ENCODE results near the gene C6orf62. TPM values are rescaled to one million over a fixed set of nuclear protein-coding genes. Genes with fewer than 3 reads are reported as not detected.

Gene C6orf62
- total RNA-seq, 2 experiments from 2014 or later: 42.3 to 77.4 TPM

GRCh38 chr6:24709014-24709711 is 9.8 kb downstream of the C6orf62 start:
- Histone ChIP-seq H3K9me2 (ENCODE audit: insufficient read depth, low read length) (no peaks in the 10 kb centered on the region), H3K4me1 (ENCODE audit: insufficient read depth, low read length, poor library complexity, severe bottlenecking) (no peaks in the 10 kb centered on the region), H3K27ac (ENCODE audit: low read depth, low read length, poor library complexity, severe bottlenecking) (no peak overlapping the region), H3K79me2 (ENCODE audit: insufficient read depth, low read depth, low read length) (peaks cover 39% of the 10 kb centered on the region; the same call in 1 of the 2 replicates), H3K36me3 (ENCODE audit: insufficient read depth, low read length) (peaks cover 100% of the 10 kb centered on the region), H3K9me3 (ENCODE audit: low read length) (no peaks in the 10 kb centered on the region), H3K4me2 (ENCODE audit: low read length) (no peak overlapping the region), H2AFZ (ENCODE audit: low read length) (no peak overlapping the region), H3K4me3 (ENCODE audit: low read depth, low read length, poor library complexity, severe bottlenecking) (no peak overlapping the region), H4K20me1 (ENCODE audit: insufficient read depth, low read length) (peaks cover 19% of the 10 kb centered on the region; the same call in 1 of the 2 replicates)
- ChIA-PET POLR2A (interaction anchor here (0.5 to 1.8 kb wide), 4 partner anchors 10 to 232 kb away, joined by 3 to 6 read pairs (median 3); partner anchors contain the start of genes C6orf62 and GMNN), CTCF (ENCODE audit: unreplicated experiment) (no interaction called here)
- intact Hi-C loops (cut with micrococcal nuclease; ENCODE audit: unreplicated experiment): no loop called here
- no peak for DNase-seq (ENCODE audit: low spot score)
- no TSS peak for BruUV-seq (replicated peaks)
- no peak for TF ChIP-seq EZH2phosphoT487 (IDR thresholded peaks at IDR 0.05; ENCODE audit: borderline replicate concordance, low read depth, low read length)
- TF ChIP-seq, protein P1, sequence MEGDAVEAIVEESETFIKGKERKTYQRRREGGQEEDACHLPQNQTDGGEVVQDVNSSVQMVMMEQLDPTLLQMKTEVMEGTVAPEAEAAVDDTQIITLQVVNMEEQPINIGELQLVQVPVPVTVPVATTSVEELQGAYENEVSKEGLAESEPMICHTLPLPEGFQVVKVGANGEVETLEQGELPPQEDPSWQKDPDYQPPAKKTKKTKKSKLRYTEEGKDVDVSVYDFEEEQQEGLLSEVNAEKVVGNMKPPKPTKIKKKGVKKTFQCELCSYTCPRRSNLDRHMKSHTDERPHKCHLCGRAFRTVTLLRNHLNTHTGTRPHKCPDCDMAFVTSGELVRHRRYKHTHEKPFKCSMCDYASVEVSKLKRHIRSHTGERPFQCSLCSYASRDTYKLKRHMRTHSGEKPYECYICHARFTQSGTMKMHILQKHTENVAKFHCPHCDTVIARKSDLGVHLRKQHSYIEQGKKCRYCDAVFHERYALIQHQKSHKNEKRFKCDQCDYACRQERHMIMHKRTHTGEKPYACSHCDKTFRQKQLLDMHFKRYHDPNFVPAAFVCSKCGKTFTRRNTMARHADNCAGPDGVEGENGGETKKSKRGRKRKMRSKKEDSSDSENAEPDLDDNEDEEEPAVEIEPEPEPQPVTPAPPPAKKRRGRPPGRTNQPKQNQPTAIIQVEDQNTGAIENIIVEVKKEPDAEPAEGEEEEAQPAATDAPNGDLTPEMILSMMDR (conservative IDR thresholded peaks at IDR 0.05; ENCODE audit: low read length): no peak

- CTCF ChIA-PET (ENCODE audit: unreplicated experiment): no interaction called here
- Histone ChIP-seq H2AFZ (ENCODE audit: low read length) (no peak overlapping the region), H4K20me1 (ENCODE audit: insufficient read depth, low read length) (peaks cover 19% of the 10 kb centered on the region; the same call in 1 of the 2 replicates), H3K79me2 (ENCODE audit: insufficient read depth, low read depth, low read length) (peaks cover 33% of the 10 kb centered on the region; the same call in 1 of the 2 replicates), H3K27ac (ENCODE audit: low read depth, low read length, poor library complexity, severe bottlenecking) (no peak overlapping the region), H3K9me3 (ENCODE audit: low read length) (no peaks in the 10 kb centered on the region), H3K4me1 (ENCODE audit: insufficient read depth, low read length, poor library complexity, severe bottlenecking) (no peaks in the 10 kb centered on the region), H3K36me3 (ENCODE audit: insufficient read depth, low read length) (peaks cover 100% of the 10 kb centered on the region), H3K4me3 (ENCODE audit: low read depth, low read length, poor library complexity, severe bottlenecking) (no peak overlapping the region), H3K4me2 (ENCODE audit: low read length) (no peak overlapping the region), H3K9me2 (ENCODE audit: insufficient read depth, low read length) (no peaks in the 10 kb centered on the region)
- TF ChIP-seq, protein P1 (conservative IDR thresholded peaks at IDR 0.05; ENCODE audit: low read length): no peak
- no peak for TF ChIP-seq EZH2phosphoT487 (IDR thresholded peaks at IDR 0.05; ENCODE audit: borderline replicate concordance, low read depth, low read length)
- POLR2A ChIA-PET: interaction anchor here (0.6 to 1.2 kb wide), 4 partner anchors 13 to 185 kb away, joined by 3 to 4 read pairs (median 3); no protein-coding TSS in a partner anchor
- BruUV-seq (replicated peaks): no TSS peak
- no peak for DNase-seq (ENCODE audit: low spot score)
- intact Hi-C loops (cut with micrococcal nuclease; ENCODE audit: unreplicated experiment): no loop called here
Observed at GRCh38 chr6:24708612-24709011, 10.3 kb downstream of the C6orf62 start.

DNA sequence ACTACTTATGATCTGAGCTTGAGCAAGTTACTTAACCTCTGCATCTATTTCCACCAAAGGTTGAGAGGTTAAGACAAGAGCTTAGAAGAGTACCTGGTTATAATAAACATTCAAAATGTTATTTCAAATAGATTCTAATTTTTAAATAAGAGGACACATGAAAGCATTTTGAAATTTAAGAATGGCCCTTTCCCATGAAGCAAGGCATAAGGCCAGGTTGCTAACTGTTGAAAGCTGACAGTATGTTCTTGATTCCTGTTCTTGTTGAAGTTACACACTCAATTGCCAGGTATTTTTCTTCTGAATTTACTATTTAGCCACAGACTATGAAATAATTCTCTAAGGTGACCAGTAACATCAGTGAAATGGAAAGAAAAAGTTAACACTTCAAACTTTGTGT is 14.5 kb downstream of the C6orf62 start:
- CTCF ChIA-PET (ENCODE audit: unreplicated experiment): no interaction called here
- intact Hi-C loops (cut with micrococcal nuclease; ENCODE audit: unreplicated experiment): no loop called here

More for the DNA sequence above, 14.5 kb downstream of the C6orf62 start:
- Histone ChIP-seq H4K20me1 (ENCODE audit: insufficient read depth, low read length) (peaks cover 6% of the 10 kb centered on the region; the same call in 1 of the 2 replicates), H3K4me3 (ENCODE audit: low read depth, low read length, poor library complexity, severe bottlenecking) (no peak overlapping the region), H3K36me3 (ENCODE audit: insufficient read depth, low read length) (peaks cover 93% of the 10 kb centered on the region), H3K79me2 (ENCODE audit: insufficient read depth, low read depth, low read length) (0 out of 2 replicates have a peak, but pooled peaks cover 4% of the 10 kb centered on the region), H3K9me2 (ENCODE audit: insufficient read depth, low read length) (no peaks in the 10 kb centered on the region), H3K27ac (ENCODE audit: low read depth, low read length, poor library complexity, severe bottlenecking) (no peak overlapping the region), H3K4me2 (ENCODE audit: low read length) (no peak overlapping the region), H3K9me3 (ENCODE audit: low read length) (no peaks in the 10 kb centered on the region), H2AFZ (ENCODE audit: low read length) (no peak overlapping the region), H3K4me1 (ENCODE audit: insufficient read depth, low read length, poor library complexity, severe bottlenecking) (no peaks in the 10 kb centered on the region)
- BruUV-seq (replicated peaks): no TSS peak
- TF ChIP-seq, protein P1 (conservative IDR thresholded peaks at IDR 0.05; ENCODE audit: low read length): no peak
- no peak for TF ChIP-seq EZH2phosphoT487 (IDR thresholded peaks at IDR 0.05; ENCODE audit: borderline replicate concordance, low read depth, low read length)
- POLR2A ChIA-PET: interaction anchor here (1.0 to 1.3 kb wide), 6 partner anchors 9 to 325 kb away, joined by 3 to 5 read pairs (median 3); no protein-coding TSS in a partner anchor
- DNase-seq (ENCODE audit: low spot score): no peak
